IMR-90 (cell line): Measurements from ENCODE around the gene ISG20. TPM values are rescaled to one million over a fixed set of nuclear protein-coding genes. Genes with fewer than 3 reads are reported as not detected.

ENCODE experiments used
- ATAC-seq: fragments of 200-7000 bp; cut with Tn5 transposase; 2 replicates; pipeline ENCODE4 v1.9.1; 2020; ENCODE audit warnings: low read depth, mild to moderate bottlenecking, moderate library complexity
- BruUV-seq: library from RNA; stranded (reverse); fragments of 400-500 nt; replicated peaks from 2 replicates; lab custom pipeline; 2021; lab: Mats Ljungman, UMichigan
- CTCF ChIA-PET: fragments of 300-600 bp; formaldehyde crosslinking; extraction: SDS; loops from one replicate; lab custom pipeline; 2021; ENCODE audit warnings: antibody characterized with exemption; lab: Yijun Ruan, JAX
- POLR2A ChIA-PET: fragments of 300-600 bp; sonication (Branson Sonifier 250); formaldehyde crosslinking; loops from one replicate; lab custom pipeline; 2022; ENCODE audit warnings: antibody characterized with exemption; ENCODE audit not compliant: unreplicated experiment; lab: Charles Lee
- DNase-seq: peaks from one replicate; pipeline ENCODE4 v3.0.0; 2013
- H2AFZ ChIP-seq: replicated peaks from 2 replicates; pipeline ENCODE3; 2013; ENCODE audit warnings: low read length, mild to moderate bottlenecking; ENCODE audit not compliant: poor library complexity
- H2AK5ac ChIP-seq: 2 replicates; pipeline ENCODE4 v1.6.1; 2013; ENCODE audit warnings: low read depth, low read length, inconsistent platforms
- H2AK9ac ChIP-seq: replicated peaks from 2 replicates; pipeline ENCODE3; 2013; ENCODE audit warnings: mild to moderate bottlenecking, low read depth, low read length, moderate library complexity; ENCODE audit not compliant: poor library complexity
- H2BK120ac ChIP-seq: 2 replicates; pipeline ENCODE4 v1.6.1; 2013; ENCODE audit warnings: low read depth, low read length, inconsistent platforms
- H2BK15ac ChIP-seq: 3 replicates; pipeline ENCODE4 v1.6.1; 2013; ENCODE audit warnings: low read depth, low read length, inconsistent platforms
- H2BK20ac ChIP-seq: 2 replicates; pipeline ENCODE4 v1.6.1; 2013; ENCODE audit warnings: low read depth, mild to moderate bottlenecking, inconsistent platforms, low read length, moderate library complexity
- H2BK5ac ChIP-seq: 2 replicates; pipeline ENCODE4 v1.6.1; 2013; ENCODE audit warnings: mild to moderate bottlenecking, low read depth, low read length, inconsistent platforms; ENCODE audit not compliant: poor library complexity, severe bottlenecking
- H3K14ac ChIP-seq: replicated peaks from 2 replicates; pipeline ENCODE4 v1.6.1; 2013; ENCODE audit warnings: low read depth, low read length, inconsistent platforms
- H3K18ac ChIP-seq: 2 replicates; pipeline ENCODE4 v1.6.1; 2013; ENCODE audit warnings: low read depth, low read length, control low read depth
- H3K23ac ChIP-seq: 2 replicates; pipeline ENCODE4 v1.6.1; 2013; ENCODE audit warnings: low read depth, low read length, inconsistent platforms
- H3K27ac ChIP-seq: 2 replicates; pipeline ENCODE4 v1.5.1; 2013; ENCODE audit warnings: mild to moderate bottlenecking, control low read depth, low read length; ENCODE audit not compliant: insufficient read depth
- H3K27me3 ChIP-seq: 2 replicates; pipeline ENCODE4 v1.6.1; 2013; ENCODE audit warnings: low read length; ENCODE audit not compliant: control insufficient read depth, insufficient read depth
- H3K36me3 ChIP-seq: 2 replicates; pipeline ENCODE4 v1.6.1; 2013; ENCODE audit warnings: low read length, mixed read lengths; ENCODE audit not compliant: control insufficient read depth, insufficient read depth
- H3K4ac ChIP-seq: 2 replicates; pipeline ENCODE4 v1.6.1; 2013; ENCODE audit warnings: low read depth, low read length, inconsistent platforms
- H3K4me1 ChIP-seq: 2 replicates; pipeline ENCODE4 v1.6.1; 2013; ENCODE audit warnings: low read length, mixed read lengths; ENCODE audit not compliant: control insufficient read depth, insufficient read depth
- H3K4me2 ChIP-seq: 2 replicates; pipeline ENCODE4 v1.6.1; 2013; ENCODE audit warnings: low read depth, mild to moderate bottlenecking, control low read depth, low read length, moderate library complexity
- H3K4me3 ChIP-seq: 2 replicates; pipeline ENCODE4 v1.5.1; 2013; ENCODE audit warnings: low read depth, mild to moderate bottlenecking, control low read depth, low read length, moderate library complexity; ENCODE audit not compliant: insufficient read depth
- H3K56ac ChIP-seq: 2 replicates; pipeline ENCODE4 v1.6.1; 2013; ENCODE audit warnings: low read length, inconsistent platforms; ENCODE audit not compliant: insufficient read depth; ENCODE audit errors: extremely low read depth
- H3K79me1 ChIP-seq, 2 experiments: 2 replicates each; pipeline ENCODE4 v1.6.1; 2013; ENCODE audit warnings: low read length in 2 of 2, inconsistent platforms in 1 of 2, low read depth in 1 of 2
- H3K9ac ChIP-seq: 2 replicates; pipeline ENCODE4 v1.6.1; 2013; ENCODE audit warnings: low read depth, low read length, control low read depth
- H3K9me1 ChIP-seq: 2 replicates; pipeline ENCODE4 v1.6.1; 2013; ENCODE audit warnings: low read length, inconsistent platforms; ENCODE audit not compliant: insufficient read depth
- H3K9me3 ChIP-seq: 2 replicates; pipeline ENCODE4 v1.6.1; 2013; ENCODE audit warnings: low read length; ENCODE audit not compliant: control insufficient read depth, insufficient read depth
- H4K20me1 ChIP-seq: 2 replicates; pipeline ENCODE4 v1.6.1; 2013; ENCODE audit warnings: low read length, inconsistent platforms; ENCODE audit not compliant: insufficient read depth
- H4K5ac ChIP-seq: 2 replicates; pipeline ENCODE4 v1.6.1; 2013; ENCODE audit warnings: mild to moderate bottlenecking, low read depth, low read length, control low read depth
- H4K8ac ChIP-seq, 2 experiments: 2 replicates each; pipeline ENCODE4 v1.6.1; 2013; ENCODE audit warnings: low read depth in 2 of 2, low read length in 2 of 2, control low read depth in 1 of 2, inconsistent platforms in 1 of 2
- H4K91ac ChIP-seq: 2 replicates; pipeline ENCODE4 v1.6.1; 2013; ENCODE audit warnings: low read depth, low read length, inconsistent platforms; ENCODE audit not compliant: insufficient read depth
- BHLHE40 ChIP-seq: fragments of 150-350 bp; IDR thresholded peaks from 2 replicates; pipeline ENCODE4 v1.6.1; 2016; ENCODE audit warnings: mild to moderate bottlenecking, low read depth, low read length
- CEBPB ChIP-seq: IDR thresholded peaks from 2 replicates; pipeline ENCODE4 v1.6.1; 2012; ENCODE audit warnings: low read depth, low read length, improper control_type of control experiment
- CHD1 ChIP-seq: IDR thresholded peaks from 2 replicates; pipeline ENCODE4 v1.6.1; 2012; ENCODE audit warnings: low read depth, low read length, improper control_type of control experiment
- CTCF ChIP-seq: conservative IDR thresholded peaks from 2 replicates; pipeline ENCODE4 v1.5.1; 2012; ENCODE audit warnings: mild to moderate bottlenecking, low read depth, low read length, improper control_type of control experiment
- MAFK ChIP-seq: IDR thresholded peaks from 2 replicates; pipeline ENCODE4 v1.6.1; 2012; ENCODE audit warnings: low read depth, low read length, improper control_type of control experiment
- MAZ ChIP-seq: IDR thresholded peaks from 2 replicates; pipeline ENCODE4 v1.6.1; 2012; ENCODE audit warnings: low read depth, mild to moderate bottlenecking, low read length, improper control_type of control experiment, moderate library complexity, borderline replicate concordance
- MXI1 ChIP-seq: IDR thresholded peaks from 2 replicates; pipeline ENCODE4 v1.6.1; 2012; ENCODE audit warnings: low read depth, mild to moderate bottlenecking, low read length, moderate library complexity, borderline replicate concordance
- NFE2L2 ChIP-seq: fragments of 150-350 bp; IDR thresholded peaks from 2 replicates; pipeline ENCODE4 v1.6.1; 2016; ENCODE audit warnings: low read depth, mild to moderate bottlenecking, low read length
- POLR2A ChIP-seq: IDR thresholded peaks from 2 replicates; pipeline ENCODE4 v1.6.1; 2012; ENCODE audit warnings: mild to moderate bottlenecking, low read depth, low read length
- SMC3 ChIP-seq: fragments of 150-350 bp; IDR thresholded peaks from 2 replicates; pipeline ENCODE4 v1.6.1; 2016; ENCODE audit warnings: low read depth, mild to moderate bottlenecking, antibody characterized with exemption, low read length, moderate library complexity
- USF2 ChIP-seq: fragments of 150-350 bp; IDR thresholded peaks from 2 replicates; pipeline ENCODE4 v1.6.1; 2017; ENCODE audit warnings: mild to moderate bottlenecking, antibody characterized with exemption, low read length, low read depth
- WGBS, 2 experiments: methylation state at CpG; one replicate each; pipeline versions ENCODE4 v1.1.5 to v1.1.7; 2013; ENCODE audit warnings: missing lambda C conversion rate in 2 of 2; ENCODE audit not compliant: insufficient read length in 1 of 2; ENCODE audit errors: extremely low coverage in 2 of 2; 5-methylcytosine and 5-hydroxymethylcytosine counted together
- dilution Hi-C: fragments of 300-500 bp; cut with HindIII; formaldehyde crosslinking; loops from one replicate; pipeline ENCODE4 v1.14.3; 2018; ENCODE audit warnings: low sequenced_read_pairs; ENCODE audit not compliant: unreplicated experiment
- in situ Hi-C: fragments of 300-500 bp; cut with MboI; formaldehyde crosslinking; loops from 3 replicates; pipeline ENCODE4 v1.14.3; 2019; ENCODE audit warnings: low sequenced_read_pairs, inconsistent platforms, mixed read lengths
- intact Hi-C: fragments of 100-400 bp; cut with micrococcal nuclease; formaldehyde crosslinking; loops from 2 replicates; pipeline ENCODE4 v1.10.0; 2022
- polyA plus RNA-seq, 3 experiments: library from polyadenylated mRNA; depleted of rRNA; stranded (reverse); fragments of >200 nt; gene quantifications; 2 replicates each; pipeline ENCODE4 v1.2.3, GENCODE V29; 2012; ENCODE audit warnings: low replicate concordance in 1 of 3
- total RNA-seq: library from RNA; depleted of rRNA; stranded (reverse); fragments of >200 nt; gene quantifications from 2 replicates; pipeline ENCODE4 v1.2.3, GENCODE V29; 2012
- TF ChIP-seq, protein P1 (sequence below): fragments of 150-350 bp; IDR thresholded peaks from 2 replicates; pipeline ENCODE4 v1.6.1; 2016; ENCODE audit warnings: low read depth, mild to moderate bottlenecking, low read length, moderate library complexity, borderline replicate concordance

Gene ISG20
- total and polyA plus RNA-seq, 2 of the 4 experiments (the other 2 are of a cell fraction), result 0.72 to 1.2 TPM

DNA sequence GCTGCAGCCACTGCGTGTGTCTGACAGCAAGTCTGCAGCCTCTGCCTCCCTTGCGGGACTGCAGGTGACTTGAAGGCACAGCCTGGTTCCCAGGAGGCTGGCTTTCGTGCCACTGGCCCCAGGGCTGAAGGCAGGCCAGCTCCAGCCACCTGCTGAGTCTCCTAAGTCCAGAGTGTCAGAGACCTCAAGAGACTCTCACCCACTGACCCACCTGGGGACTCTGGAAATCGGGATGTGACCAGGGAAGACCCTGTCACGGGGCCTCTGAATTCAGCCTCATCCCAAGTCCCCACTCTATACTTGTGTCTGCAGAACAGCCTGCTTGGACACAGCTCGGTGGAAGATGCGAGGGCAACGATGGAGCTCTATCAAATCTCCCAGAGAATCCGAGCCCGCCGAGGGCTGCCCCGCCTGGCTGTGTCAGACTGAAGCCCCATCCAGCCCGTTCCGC lies 16.3 kb downstream of the ISG20 start:
- Histone ChIP-seq H4K8ac (no peak overlapping the region), H3K18ac (no peak overlapping the region), H3K36me3 (no peaks in the 10 kb centered on the region), H3K9me1 (peaks cover 6% of the 10 kb centered on the region; the same call in 1 of the 2 replicates), H2BK15ac (no peak overlapping the region), H3K4ac (no peak overlapping the region), H3K23ac (no peak overlapping the region), H3K27me3 (no peaks in the 10 kb centered on the region), H2BK20ac (no peak overlapping the region), H3K14ac (no peak overlapping the region), H3K27ac (no peak overlapping the region), H4K20me1 (no peaks in the 10 kb centered on the region), H2BK120ac (no peak overlapping the region), H3K4me3 (no peak overlapping the region), H3K9me3 (no peaks in the 10 kb centered on the region), H3K4me2 (no peak overlapping the region), H2BK5ac (no peak overlapping the region), H3K9ac (no peak overlapping the region), H3K56ac (no peak overlapping the region), H2AK9ac (no peak overlapping the region), H4K91ac (no peak overlapping the region), H3K79me1 (no peaks in the 10 kb centered on the region), H4K5ac (no peak overlapping the region), H2AK5ac (no peak overlapping the region), H2AFZ (no peak overlapping the region), H3K4me1 (peaks cover 9% of the 10 kb centered on the region)
- WGBS, 2 experiments, result 81% methylated on average over 7 of the region's 14 CpGs; no CpG with 5 or more reads in 1 of the 2 experiments
- no TSS peak for BruUV-seq
- intact Hi-C loops (loop anchor here (5.0 kb wide), 2 partner anchors 362 to 402 kb away; no protein-coding TSS in a partner anchor), in situ Hi-C loops (loop anchor here (25.0 kb wide), 2 partner anchors 182 to 507 kb away; no protein-coding TSS in a partner anchor), dilution Hi-C loops (no loop called here)
- POLR2A ChIA-PET, result no interaction called here
- ATAC-seq, result no peak
- CTCF ChIA-PET, result interaction anchor here (3.1 kb wide), 1 partner anchor 179 kb away, joined by 16 read pairs; no protein-coding TSS in a partner anchor
- no peak for TF ChIP-seq MAFK
- TF ChIP-seq USF2, result no peak
- TF ChIP-seq, protein P1, sequence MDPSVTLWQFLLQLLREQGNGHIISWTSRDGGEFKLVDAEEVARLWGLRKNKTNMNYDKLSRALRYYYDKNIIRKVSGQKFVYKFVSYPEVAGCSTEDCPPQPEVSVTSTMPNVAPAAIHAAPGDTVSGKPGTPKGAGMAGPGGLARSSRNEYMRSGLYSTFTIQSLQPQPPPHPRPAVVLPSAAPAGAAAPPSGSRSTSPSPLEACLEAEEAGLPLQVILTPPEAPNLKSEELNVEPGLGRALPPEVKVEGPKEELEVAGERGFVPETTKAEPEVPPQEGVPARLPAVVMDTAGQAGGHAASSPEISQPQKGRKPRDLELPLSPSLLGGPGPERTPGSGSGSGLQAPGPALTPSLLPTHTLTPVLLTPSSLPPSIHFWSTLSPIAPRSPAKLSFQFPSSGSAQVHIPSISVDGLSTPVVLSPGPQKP, result no peak
- TF ChIP-seq SMC3, result no peak
- TF ChIP-seq POLR2A, result no peak
- TF ChIP-seq MAZ, result no peak
- TF ChIP-seq CHD1, result no peak
- no peak for TF ChIP-seq MXI1
- no peak for TF ChIP-seq CTCF
- TF ChIP-seq BHLHE40, result no peak
- TF ChIP-seq CEBPB, result no peak
- no peak for TF ChIP-seq NFE2L2
- DNase-seq, result no peak
